ENCODE results near the gene LPIN1.

The LPIN1 gene

GRCh38 chr2:11762799-11763461, 16.5 kb downstream of the LPIN1 start:
- DNase-seq (ENCODE audit: low read depth): no peak

GRCh38 chr2:11764359-11764758, 17.9 kb downstream of the LPIN1 start:
- no peak for DNase-seq (ENCODE audit: low read depth)

GRCh38 chr2:11764920-11765319, 18.5 kb downstream of the LPIN1 start:
- DNase-seq (ENCODE audit: low read depth): no peak

- no peak for DNase-seq (ENCODE audit: low read depth)
Measured at GRCh38 chr2:11765501-11765900, 19.1 kb downstream of the LPIN1 start.

GRCh38 chr2:11766016-11766415, 19.6 kb downstream of the LPIN1 start:
- no peak for DNase-seq (ENCODE audit: low read depth)

- DNase-seq (ENCODE audit: low read depth): no peak
Measured at GRCh38 chr2:11767779-11768178, 21.3 kb downstream of the LPIN1 start.

- no peak for DNase-seq (ENCODE audit: low read depth)
Measured at GRCh38 chr2:11768946-11769345, 22.5 kb downstream of the LPIN1 start.

GRCh38 chr2:11769516-11769915, 23.1 kb downstream of the LPIN1 start:
- DNase-seq (ENCODE audit: low read depth): no peak

GRCh38 chr2:11770531-11771188, 24.2 kb downstream of the LPIN1 start:
- DNase-seq (ENCODE audit: low read depth): no peak

GRCh38 chr2:11771971-11772615, 25.7 kb downstream of the LPIN1 start:
- DNase-seq (ENCODE audit: low read depth): no peak

GRCh38 chr2:11773111-11773510, 26.7 kb downstream of the LPIN1 start:
- DNase-seq (ENCODE audit: low read depth): no peak

- no peak for DNase-seq (ENCODE audit: low read depth)
Measured at GRCh38 chr2:11773747-11774525, 27.5 kb downstream of the LPIN1 start.

GRCh38 chr2:11774600-11774999, 28.2 kb downstream of the LPIN1 start:
- DNase-seq (ENCODE audit: low read depth): no peak

GRCh38 chr2:11775384-11775783, 29.0 kb downstream of the LPIN1 start:
- DNase-seq (ENCODE audit: low read depth): no peak

GRCh38 chr2:11777066-11777782, 30.8 kb downstream of the LPIN1 start:
- no peak for DNase-seq (ENCODE audit: low read depth)

GRCh38 chr2:11777886-11778415, 31.5 kb downstream of the LPIN1 start:
- DNase-seq (ENCODE audit: low read depth): no peak

- no peak for DNase-seq (ENCODE audit: low read depth)
Measured at GRCh38 chr2:11778416-11778815, 32.0 kb downstream of the LPIN1 start.

GRCh38 chr2:11778923-11779757, 32.7 kb downstream of the LPIN1 start:
- peak; percentile 82 for DNase-seq (ENCODE audit: low read depth)

GRCh38 chr2:11781602-11782001, 35.2 kb downstream of the LPIN1 start:
- no peak for DNase-seq (ENCODE audit: low read depth)

- no peak for DNase-seq (ENCODE audit: low read depth)
Measured at GRCh38 chr2:11784280-11784679, 37.8 kb downstream of the LPIN1 start.
